ENCODE data around the gene CFAP141. TPM values are rescaled to one million over a fixed set of nuclear protein-coding genes. Genes with fewer than 3 reads are reported as not detected.
"Not testable (repeated sequence)": the region's sequence is repeated elsewhere in the genome, so short reads cannot be mapped to it uniquely, and the experiment has no call there.

The CFAP141 gene
- total RNA-seq, 1 experiment from 2014 or later = not detected

DNA sequence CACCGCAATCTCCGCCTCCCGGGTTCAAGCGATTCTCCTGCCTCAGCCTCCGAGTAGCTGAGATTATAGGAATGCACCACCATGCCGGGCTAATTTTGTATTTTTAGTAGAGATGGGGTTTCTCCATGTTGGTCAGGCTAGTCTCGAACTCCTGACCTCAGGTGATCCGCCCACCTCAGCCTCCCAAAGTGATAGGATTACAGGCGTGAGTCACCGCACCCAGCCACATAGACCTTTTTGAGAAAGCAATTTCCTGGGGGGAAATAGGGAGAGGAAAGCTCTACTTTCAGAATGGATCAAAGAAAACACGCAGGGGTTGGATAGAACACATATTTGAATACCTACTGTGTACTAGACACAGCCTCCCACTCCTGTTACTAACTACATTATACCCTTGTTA lies 355 bp downstream of the CFAP141 start:
- H3K36me3 ChIP-seq (ENCODE audit: control insufficient read depth in 1 of 2, insufficient read depth in 2 of 2, low read length in 2 of 2) = peaks cover 9 to 12% of the 10 kb centered on the region in 2 experiments; a peak in 3 of 4 replicates
- peak; percentile 64; the same call in 1 of the 2 replicates for TF ChIP-seq EGR1 (IDR thresholded peaks at IDR 0.05; ENCODE audit: low read depth)
- RAD21 ChIA-PET (ENCODE audit: low non-redundant PET in 1 of 2, low total read pairs in 2 of 2, uncharacterized antibody in 2 of 2, unreplicated experiment in 2 of 2); H4K20me1 ChIP-seq (ENCODE audit: insufficient read depth); H3K9me2 ChIP-seq (ENCODE audit: insufficient read depth); intact Hi-C loops (cut with micrococcal nuclease); H3K9ac ChIP-seq (ENCODE audit: low read length); H3K27me3 ChIP-seq (ENCODE audit: insufficient read depth, low read length); H2AFZ ChIP-seq (ENCODE audit: low read depth, low read length, poor library complexity, severe bottlenecking); H3K9me3 ChIP-seq (ENCODE audit: control insufficient read depth in 1 of 2, insufficient read depth in 1 of 2, low read depth in 1 of 2, low read length in 2 of 2); H3K4me3 ChIP-seq (replicated peaks in 1 of 2; ENCODE audit: low read depth in 1 of 2, low read length in 2 of 2); POLR2A ChIA-PET; H3K79me2 ChIP-seq (ENCODE audit: insufficient read depth, low read length); BruUV-seq (replicated peaks); DNase-seq (ENCODE audit: low read depth, low spot score); CTCF ChIA-PET: not testable (repeated sequence)
- peak; percentile 58 for ATAC-seq
- peak overlapping the region; percentile 46 for H3K4me2 ChIP-seq (ENCODE audit: low read length)
- 0 out of 2 replicates have a peak overlapping the region, but pooled peaks have one; percentile 24 for H3K27ac ChIP-seq (ENCODE audit: low read depth, low read length)
- peaks cover 13 to 23% of the 10 kb centered on the region in 2 experiments for H3K4me1 ChIP-seq (ENCODE audit: control insufficient read depth in 1 of 2, insufficient read depth in 2 of 2, low read length in 2 of 2)

DNA sequence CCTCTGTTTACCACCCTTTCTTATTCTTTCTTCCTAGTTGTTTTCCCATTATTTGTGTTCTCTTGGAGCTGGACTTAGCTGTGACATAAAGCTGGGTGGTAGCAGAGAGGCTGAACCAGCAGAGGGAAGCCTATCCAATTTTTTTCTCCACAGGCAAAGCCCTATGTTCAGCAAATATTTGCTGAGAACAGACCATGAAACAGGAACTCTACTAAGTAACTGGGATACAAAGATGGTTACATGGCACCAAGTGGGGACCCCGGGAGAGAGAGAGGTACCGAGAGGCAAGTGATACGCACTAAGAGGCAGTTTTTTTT lies 6.6 kb downstream of the CFAP141 start:
- H3K9ac ChIP-seq (ENCODE audit: low read length) = no peak overlapping the region
- POLR2A ChIA-PET = interaction anchor here (0.7 to 1.3 kb wide), 3 partner anchors 17 to 136 kb away, joined by 3 to 5 read pairs (median 3); no protein-coding TSS in a partner anchor

More for the DNA sequence above, 6.6 kb downstream of the CFAP141 start:
- TF ChIP-seq, protein P1, sequence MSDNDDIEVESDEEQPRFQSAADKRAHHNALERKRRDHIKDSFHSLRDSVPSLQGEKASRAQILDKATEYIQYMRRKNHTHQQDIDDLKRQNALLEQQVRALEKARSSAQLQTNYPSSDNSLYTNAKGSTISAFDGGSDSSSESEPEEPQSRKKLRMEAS (IDR thresholded peaks at IDR 0.05) = 0 out of 2 replicates have a peak, but pooled peaks have one; percentile 17
- TF ChIP-seq, protein P2, sequence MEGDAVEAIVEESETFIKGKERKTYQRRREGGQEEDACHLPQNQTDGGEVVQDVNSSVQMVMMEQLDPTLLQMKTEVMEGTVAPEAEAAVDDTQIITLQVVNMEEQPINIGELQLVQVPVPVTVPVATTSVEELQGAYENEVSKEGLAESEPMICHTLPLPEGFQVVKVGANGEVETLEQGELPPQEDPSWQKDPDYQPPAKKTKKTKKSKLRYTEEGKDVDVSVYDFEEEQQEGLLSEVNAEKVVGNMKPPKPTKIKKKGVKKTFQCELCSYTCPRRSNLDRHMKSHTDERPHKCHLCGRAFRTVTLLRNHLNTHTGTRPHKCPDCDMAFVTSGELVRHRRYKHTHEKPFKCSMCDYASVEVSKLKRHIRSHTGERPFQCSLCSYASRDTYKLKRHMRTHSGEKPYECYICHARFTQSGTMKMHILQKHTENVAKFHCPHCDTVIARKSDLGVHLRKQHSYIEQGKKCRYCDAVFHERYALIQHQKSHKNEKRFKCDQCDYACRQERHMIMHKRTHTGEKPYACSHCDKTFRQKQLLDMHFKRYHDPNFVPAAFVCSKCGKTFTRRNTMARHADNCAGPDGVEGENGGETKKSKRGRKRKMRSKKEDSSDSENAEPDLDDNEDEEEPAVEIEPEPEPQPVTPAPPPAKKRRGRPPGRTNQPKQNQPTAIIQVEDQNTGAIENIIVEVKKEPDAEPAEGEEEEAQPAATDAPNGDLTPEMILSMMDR (IDR thresholded peaks at IDR 0.05 in 2 of 3, conservative IDR thresholded peaks at IDR 0.05 in 1 of 3; ENCODE audit: borderline replicate concordance in 1 of 3, insufficient read depth in 1 of 3, low read depth in 2 of 3, low read length in 2 of 3) = 0 out of 6 replicates have a peak, but pooled peaks of 1 of the 3 experiments have one; percentile 13
- TF ChIP-seq SIN3A (IDR thresholded peaks at IDR 0.05; ENCODE audit: low read depth) = no peak
- no peak for DNase-seq (ENCODE audit: low read depth, low spot score)
- no peaks in the 10 kb centered on the region for H4K20me1 ChIP-seq (ENCODE audit: insufficient read depth)
- H3K79me2 ChIP-seq (ENCODE audit: insufficient read depth, low read length) = no peaks in the 10 kb centered on the region
- no peaks in the 10 kb centered on the region for H3K9me3 ChIP-seq (ENCODE audit: control insufficient read depth in 1 of 2, insufficient read depth in 1 of 2, low read depth in 1 of 2, low read length in 2 of 2)
- ATAC-seq = peak; percentile 61
- intact Hi-C loops (cut with micrococcal nuclease) = loop anchor here (1.0 kb wide), 1 partner anchor 73 kb away; the partner anchor contains the start of gene HAX1
- no peak overlapping the region for H3K4me3 ChIP-seq (replicated peaks in 1 of 2; ENCODE audit: low read depth in 1 of 2, low read length in 2 of 2)
- ChIA-PET RAD21 (ENCODE audit: low non-redundant PET in 1 of 2, low total read pairs in 2 of 2, uncharacterized antibody in 2 of 2, unreplicated experiment in 2 of 2) (interaction anchor here (0.6 to 1.4 kb wide), 3 partner anchors 72 to 213 kb away, joined by 3 to 11 read pairs (median 5); no protein-coding TSS in a partner anchor), CTCF (interaction anchor here (0.7 to 2.7 kb wide), 10 partner anchors 8 to 347 kb away, joined by 3 to 18 read pairs (median 5); partner anchors contain the start of gene ATP8B2)
- H3K4me2 ChIP-seq (ENCODE audit: low read length) = peak overlapping the region; percentile 50
- no peak overlapping the region for H3K27ac ChIP-seq (ENCODE audit: low read depth, low read length)
- no TSS peak for BruUV-seq (replicated peaks)
- peaks cover 2 to 10% of the 10 kb centered on the region in 2 experiments; a peak in 2 of 4 replicates for H3K4me1 ChIP-seq (ENCODE audit: control insufficient read depth in 1 of 2, insufficient read depth in 2 of 2, low read length in 2 of 2)
- H3K9me2 ChIP-seq (ENCODE audit: insufficient read depth) = no peaks in the 10 kb centered on the region
- peaks cover 5% of the 10 kb centered on the region; the same call in 1 of the 2 replicates for H3K27me3 ChIP-seq (ENCODE audit: insufficient read depth, low read length)
- H3K36me3 ChIP-seq (ENCODE audit: control insufficient read depth in 1 of 2, insufficient read depth in 2 of 2, low read length in 2 of 2) = no peaks in the 10 kb centered on the region
- peak overlapping the region; percentile 81 for H2AFZ ChIP-seq (ENCODE audit: low read depth, low read length, poor library complexity, severe bottlenecking)

All from HCT116 (cell line).